Measurements from ENCODE around the gene FOXN1. TPM values are rescaled to one million over a fixed set of nuclear protein-coding genes. Genes with fewer than 3 reads are reported as not detected.

FOXN1 gene
- total and polyA plus RNA-seq, 12 donors: not detected

DNA sequence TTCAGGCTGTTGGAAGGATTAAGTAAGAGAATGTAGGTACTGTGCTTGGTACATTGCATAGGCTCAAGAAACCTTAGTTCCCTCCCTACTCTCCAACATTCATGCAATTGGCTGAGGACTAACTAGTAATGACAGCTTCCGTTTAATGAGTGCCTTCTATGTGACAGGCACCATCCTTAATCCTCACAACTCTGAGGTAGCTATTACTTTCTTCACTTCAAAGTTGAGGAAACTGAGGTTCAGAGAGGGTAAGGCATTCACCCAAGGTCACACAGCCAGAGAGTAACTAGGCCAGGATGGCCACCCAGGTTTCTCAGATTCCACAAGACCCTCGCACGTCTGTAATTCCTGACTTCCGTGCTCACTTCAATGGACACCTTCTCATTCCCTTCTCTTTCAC lies 24.1 kb downstream of the FOXN1 start:
- no peak for ATAC-seq

GRCh38 chr17:28530926-28531325 lies 24.8 kb downstream of the FOXN1 start:
- Histone ChIP-seq H3K4me1 (no peaks in the 10 kb centered on the region), H3K27ac (no peak overlapping the region), H3K27me3 (peaks cover 0 to 12% (median 4%) of the 10 kb centered on the region in 7 donors), H3K4me3 (no peak overlapping the region), H3K9me3 (no peaks in the 10 kb centered on the region), H3K36me3 (no peaks in the 10 kb centered on the region)
- whole genome bisulfite sequencing, 2 donors: 67 to 77% methylated on average over 7 of the region's 7 CpGs
- DNase-seq: no peak
- no peak for TF ChIP-seq CTCF (IDR thresholded peaks at IDR 0.05)
- ATAC-seq: no peak
- intact Hi-C loops (cut with DNase I): no loop called here

More for the DNA sequence above, 24.1 kb downstream of the FOXN1 start:
- intact Hi-C loops (cut with DNase I): no loop called here
- WGBS, 2 donors: 76 to 83% methylated on average over 4 of the region's 4 CpGs
- Histone ChIP-seq H3K4me1 (no peaks in the 10 kb centered on the region), H3K27ac (no peak overlapping the region), H3K9me3 (no peaks in the 10 kb centered on the region), H3K27me3 (peaks cover 0 to 12% (median 4%) of the 10 kb centered on the region in 7 donors), H3K4me3 (no peak overlapping the region), H3K36me3 (no peaks in the 10 kb centered on the region)
- DNase-seq: no peak
- TF ChIP-seq CTCF (IDR thresholded peaks at IDR 0.05): no peak

- DNase-seq: no peak
- intact Hi-C loops (cut with DNase I): no loop called here
- Histone ChIP-seq H3K4me1 (no peaks in the 10 kb centered on the region), H3K9me3 (no peaks in the 10 kb centered on the region), H3K27me3 (peaks cover 0 to 12% (median 4%) of the 10 kb centered on the region in 7 donors), H3K36me3 (no peaks in the 10 kb centered on the region), H3K4me3 (no peak overlapping the region), H3K27ac (no peak overlapping the region)
- no peak for ATAC-seq
- TF ChIP-seq CTCF (IDR thresholded peaks at IDR 0.05): no peak
- WGBS, 2 donors: 75% methylated on average over 7 of the region's 7 CpGs
These were observed 26.2 kb downstream of the FOXN1 start for GRCh38 chr17:28532050-28532960.

DNA sequence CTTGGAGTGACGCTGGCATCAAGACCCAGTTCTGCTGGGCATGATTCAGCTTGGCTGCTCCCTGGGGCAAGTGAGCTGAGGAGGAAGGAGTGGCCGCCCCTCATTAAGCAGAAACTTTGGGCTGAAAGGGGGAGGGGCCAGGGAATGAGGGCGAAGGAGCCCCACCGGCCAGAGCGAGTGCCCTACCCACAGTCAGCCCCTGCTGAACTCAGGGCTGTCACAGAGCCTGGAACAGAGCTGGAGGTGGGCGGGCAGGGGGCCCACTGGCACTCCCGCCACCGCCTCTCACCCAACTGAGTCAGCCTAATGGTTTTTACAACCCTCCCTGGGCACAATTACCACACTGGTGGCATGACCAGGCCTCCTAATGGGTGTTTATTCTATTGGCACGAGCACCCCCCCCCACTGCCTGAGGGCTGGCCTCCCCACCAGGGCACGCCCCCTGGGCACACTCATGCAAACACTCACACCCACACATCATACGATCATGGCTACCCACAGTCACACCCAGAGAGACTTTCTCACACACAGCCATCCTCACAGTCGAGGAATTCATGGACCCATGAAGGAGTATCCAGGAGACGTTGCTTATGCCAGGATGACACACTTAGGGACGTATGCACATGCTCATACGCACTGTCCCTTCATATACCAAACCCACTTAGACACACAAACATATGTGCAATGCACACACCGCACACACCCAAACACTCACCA lies 27.1 kb downstream of the FOXN1 start:
- intact Hi-C loops (cut with DNase I): no loop called here
- no peak for ATAC-seq
- Histone ChIP-seq H3K4me1 (no peaks in the 10 kb centered on the region), H3K27me3 (peaks cover 0 to 12% (median 4%) of the 10 kb centered on the region in 7 donors), H3K27ac (no peak overlapping the region), H3K9me3 (no peaks in the 10 kb centered on the region), H3K4me3 (no peak overlapping the region), H3K36me3 (no peaks in the 10 kb centered on the region)
- no peak for DNase-seq
- TF ChIP-seq CTCF (IDR thresholded peaks at IDR 0.05): no peak
- WGBS, 2 donors: 80 to 81% methylated on average over 16 of the region's 16 CpGs
